ENCODE results near the gene ZNF519.
A peak's percentile ranks its signal among the peaks of the same experiment; 100 is the strongest.
"Not testable (repeated sequence)": the region's sequence is repeated elsewhere in the genome, so short reads cannot be mapped to it uniquely, and the experiment has no call there.

ZNF519 gene

DNA sequence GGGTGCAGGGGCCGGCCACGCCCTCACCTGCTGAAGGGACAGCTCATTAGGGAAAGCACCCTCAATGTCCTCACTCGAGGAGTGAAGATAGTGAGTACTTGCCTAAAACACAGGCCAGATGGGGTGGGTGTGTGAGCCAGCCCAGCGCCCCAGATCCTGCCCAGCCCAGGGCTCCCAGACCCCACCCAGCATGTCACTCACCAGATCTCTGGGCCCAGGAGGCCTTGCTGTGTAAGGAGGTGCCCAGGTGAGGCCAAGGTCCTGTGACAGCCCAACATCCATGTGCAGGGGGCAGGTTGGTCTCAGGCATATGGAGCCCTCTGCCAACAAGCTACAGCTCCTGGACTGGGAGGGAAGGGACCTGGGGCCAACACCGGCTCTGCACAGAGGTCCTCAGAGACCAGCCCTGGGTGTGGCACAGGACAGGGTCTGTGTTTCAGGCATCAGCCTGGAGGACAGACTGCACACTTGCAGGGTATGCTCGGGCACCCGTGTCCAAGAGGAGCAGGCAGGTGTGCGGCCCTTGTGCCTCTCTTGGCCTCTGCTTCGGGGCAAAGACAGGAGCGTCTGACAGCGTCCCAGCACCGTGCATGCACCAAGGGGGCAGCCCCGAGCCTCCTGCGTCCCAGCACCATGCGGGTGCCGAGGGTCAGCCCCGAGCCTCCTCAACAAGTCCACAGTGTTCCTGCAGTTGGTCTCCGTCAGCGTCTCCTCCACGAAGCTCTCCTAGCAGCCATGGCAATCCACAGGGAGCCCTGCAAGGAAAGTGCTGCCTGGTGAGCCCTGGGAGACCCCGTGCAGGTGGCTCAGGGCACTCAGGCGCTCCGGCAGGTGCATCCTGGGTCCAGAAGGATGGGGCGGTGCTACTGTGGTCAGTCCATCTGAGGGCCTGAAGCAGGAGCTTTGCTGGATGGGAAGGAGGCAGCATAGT lies 16.0 kb upstream of the ZNF519 start:
- DNase-seq (ENCODE audit: low spot score), result not testable (repeated sequence)

DNA sequence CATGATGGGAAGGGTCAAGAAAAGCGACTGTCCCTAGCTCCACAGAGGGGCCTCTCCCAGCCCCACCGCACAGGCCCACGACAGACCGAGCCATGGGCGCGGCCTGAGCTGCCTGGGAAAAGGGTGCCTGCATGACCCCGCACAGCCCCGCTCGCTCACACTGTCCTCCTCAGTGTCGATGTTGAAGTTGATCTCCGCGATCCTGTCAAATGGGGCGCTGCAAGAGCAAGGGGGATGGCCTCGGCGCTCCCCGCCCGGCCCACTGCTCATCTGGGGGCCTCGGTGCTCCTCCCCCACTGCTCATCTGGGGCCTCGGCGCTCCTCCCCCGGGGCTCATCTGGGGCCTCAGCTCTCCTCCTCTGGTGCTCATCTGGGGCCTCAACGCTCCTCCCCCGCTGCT lies 14.5 kb upstream of the ZNF519 start:
- DNase-seq (ENCODE audit: low spot score), result not testable (repeated sequence)

DNA sequence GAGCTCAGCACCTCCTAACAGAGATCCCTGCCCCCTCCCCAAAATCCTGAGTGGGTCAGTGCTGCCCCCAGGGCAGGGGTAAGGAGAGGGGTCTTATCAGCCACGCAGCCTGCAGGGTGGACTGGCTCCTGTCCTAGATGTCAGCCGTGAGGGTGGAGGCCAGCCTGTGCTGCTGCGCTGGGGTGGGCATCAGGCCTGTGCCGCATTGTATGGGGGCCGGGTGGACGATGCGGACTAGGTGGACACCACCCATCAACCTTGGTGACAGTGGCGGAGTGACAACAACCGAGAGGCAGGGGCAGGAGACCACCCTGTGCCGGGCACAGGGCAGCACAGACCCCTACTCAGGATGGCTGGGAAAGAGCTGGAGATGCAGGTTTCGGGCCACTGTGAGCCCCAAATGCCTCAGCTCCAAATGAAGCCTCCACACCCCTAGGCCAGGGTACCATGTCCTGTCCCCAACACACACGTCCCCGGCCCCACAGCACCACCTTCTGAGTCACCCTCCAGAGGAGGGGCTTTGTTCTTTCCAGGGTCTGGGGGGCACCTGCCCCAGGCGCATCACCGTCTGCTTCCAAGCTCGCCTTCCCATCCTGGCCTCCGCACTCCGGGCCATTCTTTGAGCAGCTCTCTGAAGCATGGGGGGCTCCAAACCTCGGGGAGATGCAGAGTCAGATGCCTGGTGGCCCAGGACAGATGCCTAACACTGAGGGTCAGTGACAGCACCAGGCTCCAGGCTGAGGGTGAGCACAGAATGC lies 13.5 kb upstream of the ZNF519 start:
- not testable (repeated sequence) for DNase-seq (ENCODE audit: low spot score)

DNA sequence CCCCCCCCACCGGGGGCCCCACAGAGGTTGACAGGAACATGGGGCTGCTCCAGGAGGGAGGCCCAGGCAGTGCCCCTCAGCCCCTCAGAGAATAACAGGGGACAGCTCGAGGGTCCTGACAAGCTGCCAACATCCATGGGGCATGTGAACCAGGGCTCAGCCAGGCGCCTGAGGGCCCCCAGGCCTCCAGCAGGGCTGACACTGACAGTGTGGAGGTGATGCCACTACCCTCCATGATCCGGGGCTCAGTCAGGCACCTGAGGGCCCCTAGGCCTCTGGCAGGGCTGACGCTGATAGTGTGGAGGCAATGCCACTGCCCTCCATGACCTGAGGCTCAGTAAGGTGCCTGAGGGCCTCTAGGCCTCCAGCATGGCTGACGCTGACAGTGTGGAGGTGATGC lies 12.8 kb upstream of the ZNF519 start:
- DNase-seq (ENCODE audit: low spot score), result not testable (repeated sequence)

DNA sequence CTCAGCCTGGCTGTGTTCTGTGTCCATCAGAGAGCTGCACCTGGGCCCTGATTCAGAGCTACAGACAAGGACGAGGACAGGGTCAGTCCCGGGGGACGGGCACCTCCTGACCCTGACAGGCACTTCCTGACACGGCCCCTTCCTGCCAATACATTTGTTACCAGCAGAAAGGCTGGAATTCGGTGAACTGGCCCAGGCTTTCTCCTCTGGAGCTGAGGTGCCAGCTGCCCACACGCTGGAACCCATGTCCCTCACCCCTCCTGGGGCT lies 12.3 kb upstream of the ZNF519 start:
- DNase-seq (ENCODE audit: low spot score), result no peak

DNA sequence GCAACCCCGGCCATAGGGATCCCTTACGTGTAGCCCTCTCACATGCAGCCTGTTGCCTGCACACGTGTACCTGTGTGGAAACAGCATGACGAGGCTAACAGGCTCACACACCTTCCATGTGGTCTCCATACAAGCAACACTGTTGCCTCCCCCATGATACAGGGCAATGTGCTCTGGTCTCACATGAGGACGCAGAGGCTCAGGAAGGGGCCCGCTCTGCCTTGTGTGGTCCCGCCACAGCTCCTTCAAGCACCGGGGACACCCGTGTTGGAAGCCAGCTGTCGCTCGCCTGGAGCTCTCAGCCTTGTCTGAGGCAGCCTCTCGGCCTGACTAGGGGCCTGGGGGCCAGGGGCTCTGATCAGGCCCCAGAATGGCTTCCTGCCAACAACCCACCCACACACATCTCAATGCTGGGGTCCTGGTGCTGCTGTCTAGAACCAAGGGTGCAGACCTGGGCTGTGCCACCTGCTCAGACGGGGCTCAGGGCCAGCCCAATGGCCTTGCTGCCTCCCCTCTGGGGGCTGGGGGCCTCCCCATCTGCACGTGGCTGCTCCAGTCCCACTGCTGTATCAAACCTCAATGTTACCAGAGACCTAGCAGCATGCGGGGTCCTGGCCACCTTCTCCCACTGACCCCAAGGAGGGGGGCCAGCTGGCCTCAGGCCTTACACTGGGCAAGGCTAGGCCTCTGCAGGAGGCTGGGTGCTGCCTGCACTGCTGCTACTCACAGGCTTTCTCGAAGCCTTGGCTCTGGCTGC lies 11.8 kb upstream of the ZNF519 start:
- not testable (repeated sequence) for DNase-seq (ENCODE audit: low spot score)

DNA sequence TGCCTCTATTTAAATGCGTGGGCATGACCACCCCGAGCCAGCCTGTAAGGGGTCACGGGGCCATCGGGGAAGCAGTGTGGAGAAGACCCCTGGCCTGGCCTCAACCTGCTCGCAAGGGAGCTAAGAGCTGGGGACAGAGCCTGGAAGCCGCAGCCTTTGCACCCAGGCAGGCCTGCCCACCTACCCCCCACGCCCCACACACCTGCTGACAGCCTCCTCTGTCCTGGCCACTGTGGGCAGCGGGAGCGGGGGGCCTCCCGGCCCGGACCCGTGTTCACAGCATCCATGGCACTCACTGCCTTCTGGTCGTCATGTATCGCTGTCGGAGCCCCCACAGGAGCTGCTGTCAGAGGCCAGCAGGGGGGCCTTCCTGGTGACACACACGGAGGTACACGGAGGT lies 11.2 kb upstream of the ZNF519 start:
- not testable (repeated sequence) for DNase-seq (ENCODE audit: low spot score)

DNA sequence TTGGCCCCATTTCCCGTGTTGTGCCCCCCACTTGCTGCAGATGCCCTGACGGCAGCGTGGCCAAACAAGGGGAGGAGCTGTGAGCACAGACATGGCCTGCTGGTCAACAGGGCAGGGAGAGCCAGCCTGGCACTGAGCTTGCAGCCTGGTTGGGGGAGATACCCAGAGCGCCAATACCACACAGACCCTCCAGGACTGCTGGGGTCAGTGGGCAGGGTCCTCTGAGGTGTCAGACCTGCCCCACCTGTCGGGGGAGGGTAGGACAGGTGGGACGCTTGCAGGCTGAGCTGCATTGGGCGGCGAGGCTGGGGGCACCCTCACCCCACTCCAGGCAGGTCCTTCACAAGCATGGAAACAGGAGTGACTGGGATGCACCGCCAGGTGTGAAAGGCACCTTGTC lies 9.9 kb upstream of the ZNF519 start:
- not testable (repeated sequence) for DNase-seq (ENCODE audit: low spot score)

DNA sequence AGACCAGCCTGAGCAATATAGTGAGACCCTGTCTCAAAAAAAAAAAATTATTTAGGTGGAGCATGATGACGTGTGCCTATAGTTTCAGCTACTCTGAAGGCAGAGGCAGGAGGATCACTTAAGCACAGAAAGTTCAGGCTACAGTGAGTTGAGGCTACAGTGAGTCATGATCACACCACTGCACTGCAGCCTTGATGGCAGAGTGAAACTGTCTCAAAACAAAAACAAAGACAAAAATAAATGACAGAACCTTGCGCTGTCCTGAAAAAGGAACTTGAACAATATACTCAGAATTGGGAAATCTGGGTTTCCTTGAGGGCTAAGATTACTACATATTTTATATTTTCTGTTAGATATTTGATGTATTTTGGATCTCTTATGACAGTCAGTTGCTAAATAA lies 7.3 kb upstream of the ZNF519 start:
- DNase-seq (ENCODE audit: low spot score), result not testable (repeated sequence)

DNA sequence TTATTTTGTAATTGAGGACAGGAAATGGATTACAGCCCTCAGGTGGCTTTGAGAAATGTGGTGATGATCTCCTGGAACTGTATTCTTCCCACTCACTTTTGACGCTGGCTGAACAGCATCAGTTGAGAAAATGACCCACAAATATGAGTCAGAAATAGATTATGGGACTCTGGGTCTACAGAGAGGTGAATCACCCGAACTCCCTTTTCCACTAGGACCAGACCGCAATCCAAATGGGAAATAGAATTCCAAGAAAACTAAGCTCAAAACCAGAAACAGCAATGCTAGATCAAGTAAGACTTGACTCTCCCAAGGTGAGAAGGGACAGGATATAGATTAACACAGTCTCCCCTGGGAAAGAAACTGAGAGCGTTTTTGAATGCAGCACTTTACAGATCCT lies 5.7 kb upstream of the ZNF519 start:
- not testable (repeated sequence) for DNase-seq (ENCODE audit: low spot score)

DNA sequence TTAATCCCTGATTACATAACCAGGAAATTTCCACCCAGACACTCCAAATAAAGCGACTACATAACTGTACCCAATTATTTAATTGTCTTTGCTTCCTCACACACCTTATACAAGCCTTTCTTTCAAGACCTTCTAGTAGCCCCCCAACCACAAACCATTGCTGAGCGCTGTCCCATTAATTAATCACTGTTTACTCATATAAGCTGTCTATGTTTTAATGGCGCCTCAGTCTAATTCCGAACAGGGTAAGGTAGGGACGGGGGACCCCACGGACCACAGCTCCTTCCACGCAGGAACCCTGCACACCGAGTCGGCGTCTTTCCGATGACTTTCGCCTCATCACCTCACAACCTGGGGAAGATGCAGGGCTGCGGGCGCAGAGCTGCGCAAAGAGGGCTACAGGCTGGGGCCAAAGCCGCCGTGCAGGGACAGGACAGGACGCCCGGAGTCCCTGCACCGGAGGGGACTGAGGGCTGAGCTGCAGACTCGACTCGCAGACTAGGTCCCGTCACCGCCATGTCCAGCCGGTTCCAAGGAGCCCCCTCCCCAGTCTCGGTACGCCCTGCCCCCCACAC lies 452 bp downstream of the ZNF519 start:
- not testable (repeated sequence) for DNase-seq (ENCODE audit: low spot score)

DNA sequence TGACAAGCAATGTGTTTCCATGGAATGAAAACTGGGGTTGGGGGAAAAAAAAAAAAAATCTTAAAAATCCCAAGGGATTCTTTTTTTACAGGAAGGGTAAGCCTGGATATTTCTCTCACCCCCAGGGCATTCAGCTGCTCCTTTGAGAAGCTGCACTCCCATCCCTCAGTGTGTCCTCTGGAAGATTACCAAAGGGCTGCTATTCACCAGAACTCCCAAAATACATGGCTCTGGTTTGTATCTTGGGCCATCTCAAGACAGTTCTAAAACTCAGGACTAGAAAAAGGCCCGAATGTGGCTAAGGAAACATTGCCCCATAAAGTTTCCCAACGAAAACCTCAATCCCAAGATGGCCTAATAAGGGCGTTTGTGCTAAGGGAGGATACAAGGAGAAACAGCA lies 1.4 kb downstream of the ZNF519 start:
- DNase-seq (ENCODE audit: low spot score), result not testable (repeated sequence)

DNA sequence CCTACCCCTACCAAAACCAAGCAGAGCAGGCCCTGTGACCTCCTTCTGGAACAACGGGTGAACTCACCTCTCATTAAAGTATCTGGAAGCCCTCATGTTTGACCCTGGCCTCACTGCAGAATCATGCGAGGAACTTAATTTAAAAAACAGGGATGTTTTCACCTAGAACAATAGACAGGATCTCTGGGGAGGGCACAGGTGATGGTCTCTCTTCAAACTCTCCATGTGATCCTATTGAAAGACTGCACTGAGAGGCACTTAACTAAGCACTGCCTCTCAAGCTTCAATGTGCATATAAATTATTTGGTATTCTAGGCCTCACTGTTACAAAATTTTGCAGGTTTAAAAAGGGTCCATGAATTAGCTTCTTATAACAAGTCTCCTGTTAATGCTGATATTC lies 7.5 kb downstream of the ZNF519 start:
- DNase-seq (ENCODE audit: low spot score), result no peak

DNA sequence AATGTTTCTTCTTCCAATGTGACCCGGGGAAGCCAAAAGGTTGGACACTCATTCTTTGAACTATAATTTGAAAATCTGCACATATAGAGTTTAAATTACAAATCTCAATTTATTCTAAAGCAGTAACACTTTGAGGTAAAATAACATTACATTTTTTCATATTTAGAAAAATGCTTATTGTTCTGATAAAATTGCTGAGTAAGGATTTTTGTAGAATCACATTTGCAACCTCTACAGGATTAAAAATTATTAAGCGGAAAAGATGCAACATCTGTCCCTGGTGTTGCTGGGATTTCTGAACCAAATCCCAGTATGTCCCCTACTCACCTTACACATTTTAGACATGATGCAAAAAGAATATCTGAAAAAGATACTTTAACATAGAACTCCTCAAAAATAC lies 10.1 kb downstream of the ZNF519 start:
- DNase-seq (ENCODE audit: low spot score), result no peak

DNA sequence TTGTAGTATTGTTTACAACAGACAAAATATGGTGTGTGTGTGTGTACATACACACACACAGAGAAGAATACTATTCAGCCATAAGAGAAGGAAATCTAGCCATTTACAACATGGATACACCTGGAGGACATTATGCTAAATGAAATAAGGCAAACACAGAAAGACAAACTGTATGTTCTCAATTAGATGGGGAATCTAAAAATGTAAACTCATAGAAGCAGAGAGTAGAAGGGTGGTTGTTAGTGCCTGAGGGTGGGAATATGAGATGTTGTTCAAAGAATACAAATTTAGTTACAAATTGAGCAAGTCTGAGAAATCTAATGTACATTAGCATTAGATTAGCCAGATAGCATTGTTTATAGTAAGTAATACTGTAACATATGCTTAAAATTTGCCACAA lies 11.3 kb downstream of the ZNF519 start:
- DNase-seq (ENCODE audit: low spot score), result no peak

DNA sequence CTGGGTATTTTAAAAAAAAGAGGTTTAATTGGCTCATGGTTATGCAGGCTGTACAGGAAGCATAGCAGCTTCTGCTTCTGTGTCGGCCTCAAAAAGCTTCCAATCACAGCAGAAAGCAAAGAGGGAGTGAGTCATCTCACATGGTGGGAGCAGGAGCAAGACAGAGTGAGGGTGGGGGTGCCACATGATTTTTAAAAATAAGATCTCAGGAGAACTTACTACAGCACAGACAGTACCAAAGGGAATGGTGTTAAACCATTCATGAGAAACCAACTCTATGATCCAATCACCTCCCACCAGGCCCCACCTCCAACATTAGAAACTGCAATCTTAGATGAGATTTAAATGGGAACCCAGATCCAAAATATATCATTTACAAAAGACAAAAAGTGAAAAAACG lies 14.6 kb downstream of the ZNF519 start:
- DNase-seq (ENCODE audit: low spot score), result no peak

DNA sequence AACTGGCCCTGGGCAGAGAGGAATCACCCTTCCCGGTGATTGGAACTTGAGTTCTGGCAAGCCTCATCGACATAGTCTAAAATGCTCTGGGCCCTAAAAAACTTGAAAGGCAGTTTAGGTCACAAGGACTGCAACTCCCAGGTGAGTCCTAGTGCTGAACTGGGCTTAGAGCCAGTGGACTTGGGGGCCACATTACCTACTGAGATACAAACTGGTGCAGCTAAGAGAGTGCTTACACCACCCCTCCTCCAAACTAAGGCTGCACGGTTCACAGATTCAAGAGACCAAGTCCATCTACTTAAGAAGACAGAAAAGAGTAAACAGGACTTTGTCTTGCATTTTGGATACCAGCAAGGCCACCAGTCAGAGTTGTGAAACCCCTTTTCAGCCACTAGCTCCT lies 25.3 kb downstream of the ZNF519 start:
- no peak for DNase-seq (ENCODE audit: low spot score)

DNA sequence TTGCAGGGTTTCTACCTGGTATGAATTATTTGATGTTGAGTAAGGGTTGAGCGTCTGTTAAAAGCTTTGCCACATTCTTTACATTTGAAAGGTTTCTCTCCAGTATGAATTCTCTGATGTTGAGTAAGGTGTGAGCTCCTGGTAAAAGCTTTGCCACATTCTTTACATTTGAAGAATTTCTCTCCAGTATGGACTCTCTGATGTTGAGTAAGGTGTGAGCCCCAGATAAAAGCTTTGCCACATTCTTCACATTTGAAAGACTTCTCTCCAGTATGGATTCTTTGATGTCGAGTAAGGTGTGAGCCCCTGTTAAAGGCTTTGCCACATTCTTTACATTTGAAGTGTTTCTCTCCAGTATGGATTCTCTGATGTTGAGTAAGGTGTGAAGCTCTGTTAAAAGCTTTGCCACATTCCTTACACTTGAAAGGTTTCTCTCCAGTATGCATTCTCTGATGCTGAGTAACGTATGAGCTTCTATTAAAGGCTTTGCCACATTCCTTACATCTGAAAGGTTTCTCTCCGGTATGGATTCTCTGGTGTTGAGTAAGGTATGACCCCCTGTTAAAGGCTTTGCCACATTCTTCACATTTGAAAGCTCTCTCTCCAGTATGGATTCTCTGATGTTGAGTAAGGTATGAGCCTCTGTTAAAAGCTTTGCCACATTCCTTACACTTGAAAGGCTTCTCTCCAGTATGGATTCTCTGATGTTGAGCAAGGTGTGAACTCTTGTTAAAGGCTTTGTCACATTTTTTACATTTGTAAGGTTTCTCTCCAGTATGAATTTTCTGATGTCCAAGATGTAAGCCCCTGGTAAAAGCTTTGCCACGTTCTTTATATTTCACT lies 27.1 kb downstream of the ZNF519 start:
- DNase-seq (ENCODE audit: low spot score), result peak; percentile 72

DNA sequence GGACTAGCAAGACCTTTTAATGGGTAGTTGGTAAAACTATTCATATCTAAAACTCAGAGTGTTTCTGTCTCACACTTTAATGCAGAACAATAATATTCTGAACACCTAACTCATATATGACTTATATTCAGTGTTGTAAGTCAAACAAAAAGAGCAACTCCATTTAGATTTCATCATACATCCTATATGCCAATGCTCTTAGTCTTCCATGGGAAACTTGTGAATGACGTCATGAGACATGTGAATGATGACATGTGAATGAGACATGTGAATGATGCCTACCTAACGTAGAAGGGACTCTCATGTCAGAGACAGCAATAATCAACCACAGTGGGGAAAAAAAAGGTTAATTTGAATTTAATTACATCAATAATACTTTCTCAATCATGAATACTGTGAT lies 28.0 kb downstream of the ZNF519 start:
- peak; percentile 48 for DNase-seq (ENCODE audit: low spot score)

DNA sequence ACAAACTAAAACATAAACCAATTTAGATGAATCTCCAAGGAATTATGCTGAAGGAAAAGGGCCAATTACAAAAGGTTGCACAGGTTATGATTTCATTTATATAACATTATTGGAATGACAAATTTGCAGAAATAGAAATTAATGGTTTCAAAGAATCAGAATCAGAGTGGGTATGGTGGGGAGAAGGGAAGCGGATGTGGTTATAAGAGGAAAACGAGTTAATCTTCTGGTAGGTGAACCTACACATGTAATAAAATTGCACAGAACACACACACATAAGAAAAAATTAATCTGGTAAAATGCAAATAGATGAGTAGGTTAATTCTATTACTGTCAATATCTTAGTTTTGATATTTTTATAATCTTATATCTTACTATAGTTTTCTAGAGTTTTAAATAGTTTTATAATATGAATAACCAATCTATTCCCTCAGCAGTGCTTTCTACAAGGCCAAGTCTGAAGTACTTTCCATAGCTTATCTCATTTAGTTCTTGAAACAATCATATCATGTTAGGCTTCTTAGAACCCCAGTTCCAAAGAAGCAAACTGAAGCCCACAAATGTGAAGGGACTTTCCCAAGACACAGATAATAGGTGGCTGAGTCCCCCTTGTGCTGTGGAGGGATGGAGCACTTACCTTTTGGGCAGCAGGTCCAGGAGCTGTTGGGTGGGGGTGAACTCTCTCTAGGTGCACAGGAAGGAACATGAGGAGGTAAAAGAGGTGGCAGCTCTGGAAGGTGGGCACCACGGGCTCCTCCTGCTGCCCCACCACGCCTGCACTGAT lies 31.5 kb downstream of the ZNF519 start:
- DNase-seq (ENCODE audit: low spot score), result no peak

DNA sequence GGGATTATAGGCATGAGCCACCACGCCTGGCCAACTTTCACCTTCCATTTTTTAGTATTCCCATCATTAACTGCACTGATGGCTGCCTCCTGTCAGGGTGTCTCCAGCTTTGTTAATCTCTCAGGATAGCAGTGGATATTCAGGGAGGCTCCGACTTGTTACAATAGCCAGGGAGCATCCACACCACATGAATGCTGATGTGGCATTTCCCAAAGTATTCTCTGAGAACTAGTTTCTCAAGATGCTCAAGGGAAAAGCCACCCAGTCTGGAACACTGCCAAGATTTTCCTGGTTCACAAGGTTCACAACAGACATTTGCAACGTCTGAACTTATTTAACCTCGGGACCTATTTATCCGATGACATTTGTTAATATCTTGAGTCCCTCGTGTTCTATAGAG lies 33.8 kb downstream of the ZNF519 start:
- DNase-seq (ENCODE audit: low spot score), result no peak

All from RKO (cell line).